ENCODE results near the gene ETV5. TPM values are rescaled to one million over a fixed set of nuclear protein-coding genes. Genes with fewer than 3 reads are reported as not detected.

Gene ETV5
- total and polyA plus RNA-seq, 4 donors = 19.1 to 42.7 (median 27.7) TPM

GRCh38 chr3:186075489-186075888 lies 33.4 kb downstream of the ETV5 start:
- Histone ChIP-seq H3K9me3 (ENCODE audit: control insufficient read depth, insufficient read depth, low read length) (no peaks in the 10 kb centered on the region), H3K27me3 (ENCODE audit: control insufficient read depth, insufficient read depth, low read length) (no peaks in the 10 kb centered on the region)

GRCh38 chr3:186073641-186074040 lies 35.2 kb downstream of the ETV5 start:
- Histone ChIP-seq H3K27ac (ENCODE audit: low read depth, low read length) (no peak overlapping the region), H3K9me3 (ENCODE audit: control insufficient read depth, insufficient read depth, low read length) (no peaks in the 10 kb centered on the region), H3K4me1 (ENCODE audit: control insufficient read depth, insufficient read depth, low read length) (no peaks in the 10 kb centered on the region), H3K36me3 (ENCODE audit: control insufficient read depth, insufficient read depth, low read length) (peaks cover 23% of the 10 kb centered on the region), H3K27me3 (ENCODE audit: control insufficient read depth, insufficient read depth, low read length) (no peaks in the 10 kb centered on the region), H3K4me3 (ENCODE audit: low read depth, low read length) (no peak overlapping the region)
- no peak for DNase-seq (ENCODE audit: low read depth in 4 of 6, low spot score in 6 of 6)

More at GRCh38 chr3:186075489-186075888, 33.4 kb downstream of the ETV5 start:
- Histone ChIP-seq H3K4me1 (ENCODE audit: control insufficient read depth, insufficient read depth, low read length) (no peaks in the 10 kb centered on the region), H3K27ac (ENCODE audit: low read depth, low read length) (no peak overlapping the region), H3K36me3 (ENCODE audit: control insufficient read depth, insufficient read depth, low read length) (peaks cover 20% of the 10 kb centered on the region), H3K4me3 (ENCODE audit: low read depth, low read length) (no peak overlapping the region)
- DNase-seq (ENCODE audit: low read depth in 4 of 6, low spot score in 6 of 6) = no peak
- 96% methylated on average over 2 of the region's 2 CpGs for WGBS (ENCODE audit: insufficient coverage)

- DNase-seq (ENCODE audit: low read depth in 4 of 6, low spot score in 6 of 6) = no peak
- no peaks in the 10 kb centered on the region for H3K27me3 ChIP-seq (ENCODE audit: control insufficient read depth, insufficient read depth, low read length)
- no peak overlapping the region for H3K27ac ChIP-seq (ENCODE audit: low read depth, low read length)
- 80% methylated on average over 2 of the region's 9 CpGs for WGBS (ENCODE audit: insufficient coverage)
- no peaks in the 10 kb centered on the region for H3K4me1 ChIP-seq (ENCODE audit: control insufficient read depth, insufficient read depth, low read length)
- H3K36me3 ChIP-seq (ENCODE audit: control insufficient read depth, insufficient read depth, low read length) = peaks cover 19% of the 10 kb centered on the region
- no peaks in the 10 kb centered on the region for H3K9me3 ChIP-seq (ENCODE audit: control insufficient read depth, insufficient read depth, low read length)
- H3K4me3 ChIP-seq (ENCODE audit: low read depth, low read length) = no peak overlapping the region
Measured at GRCh38 chr3:186070996-186071395, 37.9 kb downstream of the ETV5 start.

GRCh38 chr3:186070550-186070949 lies 38.3 kb downstream of the ETV5 start:
- no peak for DNase-seq (ENCODE audit: low read depth in 4 of 6, low spot score in 6 of 6)
- H3K36me3 ChIP-seq (ENCODE audit: control insufficient read depth, insufficient read depth, low read length) = peaks cover 21% of the 10 kb centered on the region
- no CpG with 5 or more reads among the region's 1 CpG for WGBS (ENCODE audit: insufficient coverage)
- no peaks in the 10 kb centered on the region for H3K9me3 ChIP-seq (ENCODE audit: control insufficient read depth, insufficient read depth, low read length)
- H3K4me1 ChIP-seq (ENCODE audit: control insufficient read depth, insufficient read depth, low read length) = no peaks in the 10 kb centered on the region
- no peak overlapping the region for H3K27ac ChIP-seq (ENCODE audit: low read depth, low read length)
- H3K27me3 ChIP-seq (ENCODE audit: control insufficient read depth, insufficient read depth, low read length) = no peaks in the 10 kb centered on the region
- H3K4me3 ChIP-seq (ENCODE audit: low read depth, low read length) = no peak overlapping the region

GRCh38 chr3:186070133-186070532 lies 38.8 kb downstream of the ETV5 start:
- H3K27me3 ChIP-seq (ENCODE audit: control insufficient read depth, insufficient read depth, low read length) = no peaks in the 10 kb centered on the region
- H3K4me3 ChIP-seq (ENCODE audit: low read depth, low read length) = no peak overlapping the region
- WGBS (ENCODE audit: insufficient coverage) = 84% methylated on average over 5 of the region's 9 CpGs
- DNase-seq (ENCODE audit: low read depth in 4 of 6, low spot score in 6 of 6) = no peak
- H3K9me3 ChIP-seq (ENCODE audit: control insufficient read depth, insufficient read depth, low read length) = no peaks in the 10 kb centered on the region
- no peak overlapping the region for H3K27ac ChIP-seq (ENCODE audit: low read depth, low read length)
- peaks cover 22% of the 10 kb centered on the region for H3K36me3 ChIP-seq (ENCODE audit: control insufficient read depth, insufficient read depth, low read length)
- H3K4me1 ChIP-seq (ENCODE audit: control insufficient read depth, insufficient read depth, low read length) = no peaks in the 10 kb centered on the region

- Histone ChIP-seq H3K9me3 (ENCODE audit: control insufficient read depth, insufficient read depth, low read length) (no peaks in the 10 kb centered on the region), H3K4me3 (ENCODE audit: low read depth, low read length) (no peak overlapping the region), H3K4me1 (ENCODE audit: control insufficient read depth, insufficient read depth, low read length) (no peaks in the 10 kb centered on the region), H3K27me3 (ENCODE audit: control insufficient read depth, insufficient read depth, low read length) (no peaks in the 10 kb centered on the region), H3K27ac (ENCODE audit: low read depth, low read length) (no peak overlapping the region), H3K36me3 (ENCODE audit: control insufficient read depth, insufficient read depth, low read length) (peaks cover 25% of the 10 kb centered on the region)
- 92% methylated on average over 4 of the region's 9 CpGs for WGBS (ENCODE audit: insufficient coverage)
- DNase-seq (ENCODE audit: low read depth in 4 of 6, low spot score in 6 of 6) = no peak
Measured at GRCh38 chr3:186069199-186069598, 39.7 kb downstream of the ETV5 start.

- Histone ChIP-seq H3K4me1 (ENCODE audit: control insufficient read depth, insufficient read depth, low read length) (no peaks in the 10 kb centered on the region), H3K9me3 (ENCODE audit: control insufficient read depth, insufficient read depth, low read length) (no peaks in the 10 kb centered on the region), H3K27me3 (ENCODE audit: control insufficient read depth, insufficient read depth, low read length) (no peaks in the 10 kb centered on the region), H3K4me3 (ENCODE audit: low read depth, low read length) (no peak overlapping the region), H3K36me3 (ENCODE audit: control insufficient read depth, insufficient read depth, low read length) (peaks cover 27% of the 10 kb centered on the region), H3K27ac (ENCODE audit: low read depth, low read length) (no peak overlapping the region)
- DNase-seq (ENCODE audit: low read depth in 4 of 6, low spot score in 6 of 6) = no peak
- WGBS (ENCODE audit: insufficient coverage) = no CpG with 5 or more reads among the region's 2 CpGs
Measured at GRCh38 chr3:186068243-186068552, 40.7 kb downstream of the ETV5 start.

GRCh38 chr3:186067360-186068242 lies 41.3 kb downstream of the ETV5 start:
- Histone ChIP-seq H3K36me3 (ENCODE audit: control insufficient read depth, insufficient read depth, low read length) (peaks cover 23% of the 10 kb centered on the region), H3K27ac (ENCODE audit: low read depth, low read length) (no peak overlapping the region)
- 100% methylated on average over 3 of the region's 9 CpGs for WGBS (ENCODE audit: insufficient coverage)

GRCh38 chr3:186060222-186060621 lies 48.7 kb downstream of the ETV5 start:
- Histone ChIP-seq H3K36me3 (ENCODE audit: control insufficient read depth, insufficient read depth, low read length) (peaks cover 12% of the 10 kb centered on the region), H3K9me3 (ENCODE audit: control insufficient read depth, insufficient read depth, low read length) (no peaks in the 10 kb centered on the region), H3K4me1 (ENCODE audit: control insufficient read depth, insufficient read depth, low read length) (peaks cover under 1% of the 10 kb centered on the region), H3K27ac (ENCODE audit: low read depth, low read length) (no peak overlapping the region), H3K4me3 (ENCODE audit: low read depth, low read length) (no peak overlapping the region), H3K27me3 (ENCODE audit: control insufficient read depth, insufficient read depth, low read length) (no peaks in the 10 kb centered on the region)
- DNase-seq (ENCODE audit: low read depth in 4 of 6, low spot score in 6 of 6) = no peak
- WGBS (ENCODE audit: insufficient coverage) = no CpG with 5 or more reads among the region's 3 CpGs

More at GRCh38 chr3:186067360-186068242, 41.3 kb downstream of the ETV5 start:
- no peak for DNase-seq (ENCODE audit: low read depth in 4 of 6, low spot score in 6 of 6)
- Histone ChIP-seq H3K4me1 (ENCODE audit: control insufficient read depth, insufficient read depth, low read length) (no peaks in the 10 kb centered on the region), H3K27me3 (ENCODE audit: control insufficient read depth, insufficient read depth, low read length) (no peaks in the 10 kb centered on the region), H3K9me3 (ENCODE audit: control insufficient read depth, insufficient read depth, low read length) (no peaks in the 10 kb centered on the region), H3K4me3 (ENCODE audit: low read depth, low read length) (no peak overlapping the region)

- WGBS (ENCODE audit: insufficient coverage) = 93% methylated on average over 3 of the region's 6 CpGs
- DNase-seq (ENCODE audit: low read depth in 4 of 6, low spot score in 6 of 6) = no peak
- H3K4me3 ChIP-seq (ENCODE audit: low read depth, low read length) = no peak overlapping the region
- H3K9me3 ChIP-seq (ENCODE audit: control insufficient read depth, insufficient read depth, low read length) = no peaks in the 10 kb centered on the region
- H3K27ac ChIP-seq (ENCODE audit: low read depth, low read length) = no peak overlapping the region
- no peaks in the 10 kb centered on the region for H3K27me3 ChIP-seq (ENCODE audit: control insufficient read depth, insufficient read depth, low read length)
- H3K36me3 ChIP-seq (ENCODE audit: control insufficient read depth, insufficient read depth, low read length) = peaks cover 11% of the 10 kb centered on the region
- peaks cover 9% of the 10 kb centered on the region for H3K4me1 ChIP-seq (ENCODE audit: control insufficient read depth, insufficient read depth, low read length)
Measured at GRCh38 chr3:186059192-186059591, 49.7 kb downstream of the ETV5 start.

All from spinal cord (tissue), 10 donors.